Kidney (tissue), 14 donors: ENCODE measurements around the gene NTRK3. TPM values are rescaled to one million over a fixed set of nuclear protein-coding genes. Genes with fewer than 3 reads are reported as not detected.

Experiments
- DNase-seq, 5 donors: peaks; one replicate each; pipeline ENCODE4 v3.0.0-alpha.2; 2013 to 2020
- FAIRE-seq: peaks from 2 replicates; lab custom pipeline; 2012; peaks lifted over from hg19 to GRCh38; lab: Jason Lieb, UNC
- H3K27ac ChIP-seq, 2 donors: one replicate each; pipeline ENCODE4 v1.7.0; 2013; ENCODE audit warnings: low read depth in 2 of 2, low read length in 2 of 2, inconsistent platforms in 1 of 2
- H3K27me3 ChIP-seq: one replicate; pipeline ENCODE4 v1.7.1; 2013; ENCODE audit warnings: low read length, inconsistent platforms; ENCODE audit not compliant: control insufficient read depth, insufficient read depth
- H3K36me3 ChIP-seq, 3 donors: one replicate each; pipeline versions ENCODE4 v1.7.0 to v1.7.1; 2013; ENCODE audit warnings: low read length in 3 of 3, control low read depth in 1 of 3, inconsistent platforms in 1 of 3; ENCODE audit not compliant: insufficient read depth in 3 of 3, control insufficient read depth in 2 of 3
- H3K4me1 ChIP-seq, 3 donors: one replicate each; pipeline versions ENCODE4 v1.7.0 to v1.7.1; 2013; ENCODE audit warnings: low read length in 3 of 3, inconsistent platforms in 1 of 3, low read depth in 1 of 3; ENCODE audit not compliant: control insufficient read depth in 2 of 3, insufficient read depth in 2 of 3
- H3K4me3 ChIP-seq, 3 donors: one replicate each; pipeline versions ENCODE4 v1.7.0 to v1.8.1; 2013; ENCODE audit warnings: low read length in 3 of 3, control low read depth in 1 of 3, inconsistent platforms in 1 of 3
- H3K9ac ChIP-seq, 3 donors: one replicate each; pipeline versions ENCODE4 v1.7.0 to v1.7.1; 2013; ENCODE audit warnings: low read length in 3 of 3, control low read depth in 1 of 3, inconsistent platforms in 1 of 3
- H3K9me3 ChIP-seq, 3 donors: one replicate each; pipeline versions ENCODE4 v1.7.0 to v1.7.1; 2013; ENCODE audit warnings: low read length in 3 of 3, control low read depth in 1 of 3, inconsistent platforms in 1 of 3; ENCODE audit not compliant: control insufficient read depth in 2 of 3, insufficient read depth in 1 of 3
- intact Hi-C: fragments of 100-400 bp; cut with DNase I; formaldehyde crosslinking; loops from one replicate; pipeline ENCODE4 v1.11.1; 2022
- polyA plus RNA-seq: library from polyadenylated mRNA; stranded (reverse); fragments of 350-450 nt; fragmentation: Illumina TruSeq; extraction: RNeasy Lipid Tissue Mini Kit (QIAGEN cat#74804); gene quantifications from one replicate; pipeline ENCODE4 v1.2.3, GENCODE V29; 2014; ENCODE audit warnings: low read depth, low replicate concordance; ENCODE audit not compliant: insufficient read depth
- total RNA-seq: library from RNA; stranded (reverse); fragmentation: NEBNext Ultra II Directional; extraction: Animal tissue kit (Norgen Biotek cat#: 25700); gene quantifications from one replicate; pipeline ENCODE4 v1.2.1, GENCODE V29; 2021
- TF ChIP-seq, protein P1 (sequence below): IDR thresholded peaks from 3 replicates; pipeline ENCODE4 v1.5.1; 2012; ENCODE audit warnings: mild to moderate bottlenecking, moderate library complexity, borderline replicate concordance; ENCODE audit not compliant: insufficient read depth; ENCODE audit errors: extremely low read depth
- donor health status: control.
- donor health status: control.
- donor health status: control.
- donor health status: control.
- donor health status: control.
- donor health status: DM: yes; HTN: yes; CAD: no.
- donor health status: Normal renal cell carcinoma (clear cell type).

The NTRK3 gene
- total and polyA plus RNA-seq, 2 donors from 2014 or later: 8.9 to 25.5 TPM

DNA sequence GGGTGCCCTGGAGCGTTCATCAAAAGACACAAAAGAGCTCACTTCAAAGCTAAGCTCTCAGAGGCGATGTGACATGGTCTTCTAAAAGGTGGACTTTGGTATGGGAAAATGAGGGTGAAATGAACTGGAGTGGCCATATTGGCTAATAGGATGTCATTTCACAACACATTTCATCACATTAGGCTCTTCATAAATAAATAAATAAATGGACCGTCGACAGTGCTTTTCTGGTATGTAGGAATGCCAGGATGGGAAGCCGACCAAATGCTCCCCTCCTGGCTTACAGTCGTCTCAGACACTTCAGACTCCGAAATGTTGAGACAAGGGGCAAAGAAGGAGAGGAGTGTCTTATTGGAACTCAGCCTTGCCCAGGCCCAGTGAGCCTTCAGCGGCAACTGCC lies 383.0 kb downstream of the NTRK3 start:
- no peaks in the 10 kb centered on the region for H3K4me1 ChIP-seq
- no peak overlapping the region for H3K27ac ChIP-seq
- FAIRE-seq (no peak), DNase-seq (no peak)
- no peak overlapping the region for H3K9ac ChIP-seq
- no peak overlapping the region for H3K4me3 ChIP-seq
- TF ChIP-seq, protein P1, sequence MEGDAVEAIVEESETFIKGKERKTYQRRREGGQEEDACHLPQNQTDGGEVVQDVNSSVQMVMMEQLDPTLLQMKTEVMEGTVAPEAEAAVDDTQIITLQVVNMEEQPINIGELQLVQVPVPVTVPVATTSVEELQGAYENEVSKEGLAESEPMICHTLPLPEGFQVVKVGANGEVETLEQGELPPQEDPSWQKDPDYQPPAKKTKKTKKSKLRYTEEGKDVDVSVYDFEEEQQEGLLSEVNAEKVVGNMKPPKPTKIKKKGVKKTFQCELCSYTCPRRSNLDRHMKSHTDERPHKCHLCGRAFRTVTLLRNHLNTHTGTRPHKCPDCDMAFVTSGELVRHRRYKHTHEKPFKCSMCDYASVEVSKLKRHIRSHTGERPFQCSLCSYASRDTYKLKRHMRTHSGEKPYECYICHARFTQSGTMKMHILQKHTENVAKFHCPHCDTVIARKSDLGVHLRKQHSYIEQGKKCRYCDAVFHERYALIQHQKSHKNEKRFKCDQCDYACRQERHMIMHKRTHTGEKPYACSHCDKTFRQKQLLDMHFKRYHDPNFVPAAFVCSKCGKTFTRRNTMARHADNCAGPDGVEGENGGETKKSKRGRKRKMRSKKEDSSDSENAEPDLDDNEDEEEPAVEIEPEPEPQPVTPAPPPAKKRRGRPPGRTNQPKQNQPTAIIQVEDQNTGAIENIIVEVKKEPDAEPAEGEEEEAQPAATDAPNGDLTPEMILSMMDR: no peak
- H3K36me3 ChIP-seq: no peaks in the 10 kb centered on the region
- no peaks in the 10 kb centered on the region for H3K9me3 ChIP-seq
- H3K27me3 ChIP-seq: no peaks in the 10 kb centered on the region
- intact Hi-C loops: no loop called here

DNA sequence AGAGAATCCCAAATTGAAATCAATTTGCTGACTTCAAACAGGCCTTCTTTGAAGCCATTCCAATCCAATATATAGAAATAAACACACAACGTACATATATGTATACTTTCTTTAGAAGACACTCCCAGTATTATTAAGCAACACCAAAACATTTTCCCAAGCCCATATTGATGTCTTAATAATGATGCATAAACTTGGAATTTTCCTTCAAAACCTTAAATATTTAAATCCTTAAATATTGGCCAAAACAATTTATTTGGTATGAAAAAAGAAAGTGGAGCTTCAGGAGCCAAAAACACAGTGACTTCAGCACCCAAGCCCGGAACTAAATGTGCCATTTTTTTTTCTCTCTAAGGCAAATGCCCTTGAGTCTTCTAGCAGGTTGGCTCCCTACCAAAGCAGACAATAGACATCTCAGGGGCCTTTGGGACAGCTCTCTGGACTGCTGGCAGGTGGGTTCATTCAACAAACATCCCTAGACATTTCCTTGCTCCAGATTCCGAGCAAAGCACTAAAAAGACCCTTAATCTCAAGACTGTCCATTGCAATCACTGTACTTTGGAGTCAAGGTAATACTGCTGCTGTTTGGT lies 384.7 kb downstream of the NTRK3 start:
- no peaks in the 10 kb centered on the region for H3K9me3 ChIP-seq
- H3K4me1 ChIP-seq: no peaks in the 10 kb centered on the region
- TF ChIP-seq, protein P1: no peak
- DNase-seq (no peak), FAIRE-seq (no peak)
- H3K27me3 ChIP-seq: no peaks in the 10 kb centered on the region
- no peak overlapping the region for H3K4me3 ChIP-seq
- intact Hi-C loops: no loop called here
- H3K27ac ChIP-seq: no peak overlapping the region
- no peaks in the 10 kb centered on the region for H3K36me3 ChIP-seq
- H3K9ac ChIP-seq: no peak overlapping the region

DNA sequence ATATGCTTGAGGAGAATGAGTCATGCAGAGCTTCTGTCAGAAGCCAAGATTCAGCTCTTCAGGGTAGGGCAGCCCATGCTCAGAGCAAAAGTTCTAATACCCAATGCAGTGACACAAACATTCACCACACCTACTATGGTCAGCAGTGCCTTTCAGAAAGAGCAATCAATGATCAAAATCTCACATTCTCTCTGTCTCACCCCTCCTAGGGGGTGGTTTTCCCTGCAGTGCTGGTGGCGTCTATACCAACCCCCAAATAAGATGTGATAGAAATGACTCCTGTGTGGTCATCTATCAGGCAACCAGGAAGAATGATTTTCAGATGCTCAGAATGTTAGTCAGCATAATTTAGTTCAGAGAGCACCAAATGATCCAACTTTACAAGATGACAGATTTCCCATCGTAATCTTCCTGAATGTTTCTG lies 385.3 kb downstream of the NTRK3 start:
- no peaks in the 10 kb centered on the region for H3K36me3 ChIP-seq
- intact Hi-C loops: no loop called here
- H3K4me1 ChIP-seq: no peaks in the 10 kb centered on the region
- no peaks in the 10 kb centered on the region for H3K9me3 ChIP-seq
- no peak for DNase-seq
- no peak overlapping the region for H3K4me3 ChIP-seq
- TF ChIP-seq, protein P1: no peak
- H3K27me3 ChIP-seq: no peaks in the 10 kb centered on the region
- FAIRE-seq: no peak
- H3K9ac ChIP-seq: no peak overlapping the region
- no peak overlapping the region for H3K27ac ChIP-seq

DNA sequence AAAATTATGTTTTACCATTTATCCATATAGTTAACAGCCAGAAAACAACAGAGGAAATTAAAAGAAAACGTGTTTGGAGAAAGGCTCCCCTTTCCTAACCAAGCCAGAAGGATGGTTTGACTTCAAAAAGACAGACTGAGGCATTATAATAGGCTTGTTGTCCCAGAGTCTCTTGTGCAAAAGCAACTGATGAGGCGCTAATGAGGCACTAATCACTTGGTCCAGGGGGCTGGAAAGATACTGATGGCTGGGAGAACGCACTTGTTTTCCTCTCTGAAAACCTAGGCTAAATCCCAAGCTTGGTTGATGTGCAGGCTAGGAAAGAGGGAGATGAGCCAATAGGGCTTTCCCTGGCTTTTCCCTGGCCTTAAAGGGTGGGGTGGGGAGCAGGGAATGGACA lies 389.6 kb downstream of the NTRK3 start:
- H3K4me1 ChIP-seq: no peaks in the 10 kb centered on the region
- H3K27me3 ChIP-seq: no peaks in the 10 kb centered on the region
- DNase-seq: no peak
- no peak overlapping the region for H3K27ac ChIP-seq
- no peak for FAIRE-seq
- H3K9ac ChIP-seq: no peak overlapping the region
- no peak overlapping the region for H3K4me3 ChIP-seq
- TF ChIP-seq, protein P1: no peak
- H3K9me3 ChIP-seq: no peaks in the 10 kb centered on the region
- intact Hi-C loops: no loop called here
- H3K36me3 ChIP-seq: no peaks in the 10 kb centered on the region
